Measurements from ENCODE around the gene ASB15.
"Not testable (repeated sequence)": the region's sequence is repeated elsewhere in the genome, so short reads cannot be mapped to it uniquely, and the experiment has no call there.

The ASB15 gene

GRCh38 chr7:123598657-123599056 lies 3.0 kb upstream of the ASB15 start:
- DNase-seq (ENCODE audit: low read depth) = no peak

GRCh38 chr7:123599766-123600165 lies 1.9 kb upstream of the ASB15 start:
- no peak for DNase-seq (ENCODE audit: low read depth)

- DNase-seq (ENCODE audit: low read depth) = no peak
These were observed 745 bp upstream of the ASB15 start for GRCh38 chr7:123600876-123601275.

- DNase-seq (ENCODE audit: low read depth) = no peak
These were observed 1.0 kb downstream of the ASB15 start for GRCh38 chr7:123602648-123603047.

GRCh38 chr7:123604739-123605138 lies 3.1 kb downstream of the ASB15 start:
- no peak for DNase-seq (ENCODE audit: low read depth)

- DNase-seq (ENCODE audit: low read depth) = no peak
These were observed 5.9 kb downstream of the ASB15 start for GRCh38 chr7:123607423-123607975.

GRCh38 chr7:123608991-123609882 lies 7.6 kb downstream of the ASB15 start:
- no peak for DNase-seq (ENCODE audit: low read depth)

- no peak for DNase-seq (ENCODE audit: low read depth)
These were observed 8.2 kb downstream of the ASB15 start for GRCh38 chr7:123609883-123610239.

- no peak for DNase-seq (ENCODE audit: low read depth)
These were observed 10.4 kb downstream of the ASB15 start for GRCh38 chr7:123612024-123612423.

GRCh38 chr7:123615344-123615743 lies 13.7 kb downstream of the ASB15 start:
- DNase-seq (ENCODE audit: low read depth) = no peak

- no peak for DNase-seq (ENCODE audit: low read depth)
These were observed 14.6 kb downstream of the ASB15 start for GRCh38 chr7:123616223-123616622.

- no peak for DNase-seq (ENCODE audit: low read depth)
These were observed 20.1 kb downstream of the ASB15 start for GRCh38 chr7:123621707-123622106.

GRCh38 chr7:123622660-123623386 lies 21.2 kb downstream of the ASB15 start:
- DNase-seq (ENCODE audit: low read depth) = no peak

- DNase-seq (ENCODE audit: low read depth) = peak; percentile 36
These were observed 23.0 kb downstream of the ASB15 start for GRCh38 chr7:123624527-123625183.

- no peak for DNase-seq (ENCODE audit: low read depth)
These were observed 23.6 kb downstream of the ASB15 start for GRCh38 chr7:123625254-123625653.

- DNase-seq (ENCODE audit: low read depth) = no peak
These were observed 26.2 kb downstream of the ASB15 start for GRCh38 chr7:123627851-123628250.

GRCh38 chr7:123628829-123629228 lies 27.2 kb downstream of the ASB15 start:
- DNase-seq (ENCODE audit: low read depth) = no peak

GRCh38 chr7:123629281-123629680 lies 27.7 kb downstream of the ASB15 start:
- no peak for DNase-seq (ENCODE audit: low read depth)

GRCh38 chr7:123632808-123633207 lies 31.2 kb downstream of the ASB15 start:
- no peak for DNase-seq (ENCODE audit: low read depth)

GRCh38 chr7:123633553-123633952 lies 31.9 kb downstream of the ASB15 start:
- DNase-seq (ENCODE audit: low read depth) = peak; percentile 91

- DNase-seq (ENCODE audit: low read depth) = not testable (repeated sequence)
These were observed 32.5 kb downstream of the ASB15 start for GRCh38 chr7:123634011-123634573.

All from ELR (cell line).